Pulmonary artery endothelial cell (primary cell): Measurements from ENCODE around the gene SLC26A6. TPM values are rescaled to one million over a fixed set of nuclear protein-coding genes. Genes with fewer than 3 reads are reported as not detected.

ENCODE experiments used
- DNase-seq: peaks from one replicate; pipeline ENCODE4 v3.0.0-alpha.2; 2011; ENCODE audit warnings: low read depth, low spot score
- total RNA-seq: library from RNA; depleted of rRNA; stranded (reverse); fragments of >200 nt; gene quantifications from 2 replicates; pipeline ENCODE4 v1.2.3, GENCODE V29; 2014

Gene SLC26A6
- total RNA-seq = 10.6 and 17.3 TPM in 2 replicates

DNA sequence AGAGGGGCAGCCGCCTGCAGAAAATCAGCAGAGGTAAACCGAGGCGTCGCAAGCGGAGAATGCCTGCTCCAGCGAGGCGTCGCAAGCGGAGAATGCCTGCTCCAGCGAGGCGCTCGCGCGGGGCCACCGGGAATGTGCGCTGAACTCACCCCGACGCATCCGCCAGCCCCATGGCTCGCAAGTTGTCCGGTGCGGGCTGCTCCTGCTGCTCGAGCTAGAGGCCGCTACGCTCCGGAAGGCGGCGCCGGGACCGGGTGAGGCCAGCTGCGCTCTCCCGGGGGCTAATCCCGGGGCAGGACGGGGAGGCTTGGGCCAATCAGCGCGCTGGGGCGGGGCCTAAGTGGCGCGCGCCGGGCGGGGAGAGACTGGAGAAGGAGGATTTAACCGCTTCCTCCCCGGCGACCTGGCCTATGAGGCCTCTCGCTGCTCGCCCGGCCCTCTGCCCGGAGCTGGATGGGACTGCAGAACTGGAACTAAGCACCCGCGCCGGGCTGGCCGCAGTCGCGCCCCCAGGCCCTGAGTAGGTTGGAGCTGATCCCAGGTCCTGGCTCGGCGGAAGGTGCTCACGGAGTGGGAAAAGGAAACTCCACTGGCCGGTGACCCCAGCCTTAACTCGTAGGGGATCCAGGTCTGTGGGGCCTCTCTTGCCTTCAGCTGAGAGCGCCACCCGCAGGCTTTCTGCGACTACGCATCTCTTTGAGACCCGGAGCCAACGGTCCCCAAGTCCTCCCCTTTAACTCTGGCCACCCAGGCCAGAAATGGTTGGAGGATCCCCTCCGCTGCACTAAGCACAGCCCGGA, at the start of gene SLC26A6:
Gene SLC26A6, minus strand, starts transcription at position 240 of the 800 bp plus-strand sequence. Its CDS starts 68 bp downstream, at position 172.
- peak; percentile 84 for DNase-seq

GRCh38 chr3:48684480-48685143, 49.4 kb upstream of the SLC26A6 start:
- no peak for DNase-seq

GRCh38 chr3:48684054-48684349, 48.7 kb upstream of the SLC26A6 start:
- no peak for DNase-seq

GRCh38 chr3:48682786-48683185, 47.5 kb upstream of the SLC26A6 start:
- DNase-seq = no peak

GRCh38 chr3:48681974-48682610, 46.8 kb upstream of the SLC26A6 start:
- DNase-seq = no peak

- no peak for DNase-seq
These were observed 46.2 kb upstream of the SLC26A6 start for GRCh38 chr3:48681541-48681880.

GRCh38 chr3:48680811-48681540, 45.7 kb upstream of the SLC26A6 start:
- DNase-seq = no peak

DNA sequence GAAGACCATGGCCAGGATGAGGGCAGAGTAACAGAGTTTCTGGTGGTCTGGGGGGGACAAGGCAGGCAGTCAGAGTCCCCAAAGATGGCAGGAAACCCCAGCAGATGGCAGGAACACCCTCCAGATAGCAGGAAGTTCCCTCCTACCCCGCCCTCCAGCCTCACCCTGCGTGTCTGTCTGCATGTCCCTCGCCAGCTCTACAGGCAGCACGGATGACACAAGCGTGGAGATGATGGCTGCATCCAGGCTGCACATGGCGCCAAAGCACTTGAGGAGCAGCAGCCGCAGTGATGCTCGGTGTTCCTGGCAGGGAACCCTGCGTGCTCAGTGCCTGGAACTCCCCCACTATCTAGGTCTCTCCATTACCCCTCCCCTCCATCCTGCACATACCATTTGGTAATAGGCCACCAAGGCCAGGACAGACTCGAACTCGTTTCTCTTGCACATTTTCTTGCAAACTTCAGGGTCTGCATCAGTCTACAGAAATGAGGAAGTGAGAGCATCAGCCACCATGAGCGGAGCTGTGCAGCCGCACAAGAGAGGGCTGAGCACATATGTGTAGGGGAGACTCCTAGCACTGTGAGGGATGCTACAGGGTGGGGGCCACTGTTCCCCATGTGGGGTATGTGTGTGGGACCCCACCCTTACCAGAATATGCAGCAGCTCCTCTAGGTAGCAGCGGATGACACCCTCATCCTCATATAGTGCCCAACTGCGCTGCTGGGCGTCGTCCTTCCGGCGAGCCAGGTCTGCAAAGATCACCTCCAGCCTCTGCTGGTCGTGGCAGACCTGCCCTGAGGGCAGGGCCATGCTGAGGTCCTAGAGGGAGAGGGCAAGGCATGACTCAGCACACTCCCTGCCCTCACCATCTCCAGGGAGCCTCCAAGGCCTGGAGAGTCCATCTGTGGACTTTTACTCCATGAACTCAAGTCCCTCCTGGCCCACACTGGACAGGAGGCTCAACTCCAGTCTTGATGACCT, 44.4 kb upstream of the SLC26A6 start:
- no peak for DNase-seq

- no peak for DNase-seq
These were observed 43.5 kb upstream of the SLC26A6 start for GRCh38 chr3:48678566-48679380.

- no peak for DNase-seq
These were observed 42.8 kb upstream of the SLC26A6 start for GRCh38 chr3:48678056-48678455.

- no peak for DNase-seq
These were observed 39.2 kb upstream of the SLC26A6 start for GRCh38 chr3:48674505-48674904.

- DNase-seq = no peak
These were observed 37.3 kb upstream of the SLC26A6 start for GRCh38 chr3:48672522-48672921.

GRCh38 chr3:48664929-48665328, 29.7 kb upstream of the SLC26A6 start:
- no peak for DNase-seq

- no peak for DNase-seq
These were observed 29.0 kb upstream of the SLC26A6 start for GRCh38 chr3:48664313-48664644.

DNA sequence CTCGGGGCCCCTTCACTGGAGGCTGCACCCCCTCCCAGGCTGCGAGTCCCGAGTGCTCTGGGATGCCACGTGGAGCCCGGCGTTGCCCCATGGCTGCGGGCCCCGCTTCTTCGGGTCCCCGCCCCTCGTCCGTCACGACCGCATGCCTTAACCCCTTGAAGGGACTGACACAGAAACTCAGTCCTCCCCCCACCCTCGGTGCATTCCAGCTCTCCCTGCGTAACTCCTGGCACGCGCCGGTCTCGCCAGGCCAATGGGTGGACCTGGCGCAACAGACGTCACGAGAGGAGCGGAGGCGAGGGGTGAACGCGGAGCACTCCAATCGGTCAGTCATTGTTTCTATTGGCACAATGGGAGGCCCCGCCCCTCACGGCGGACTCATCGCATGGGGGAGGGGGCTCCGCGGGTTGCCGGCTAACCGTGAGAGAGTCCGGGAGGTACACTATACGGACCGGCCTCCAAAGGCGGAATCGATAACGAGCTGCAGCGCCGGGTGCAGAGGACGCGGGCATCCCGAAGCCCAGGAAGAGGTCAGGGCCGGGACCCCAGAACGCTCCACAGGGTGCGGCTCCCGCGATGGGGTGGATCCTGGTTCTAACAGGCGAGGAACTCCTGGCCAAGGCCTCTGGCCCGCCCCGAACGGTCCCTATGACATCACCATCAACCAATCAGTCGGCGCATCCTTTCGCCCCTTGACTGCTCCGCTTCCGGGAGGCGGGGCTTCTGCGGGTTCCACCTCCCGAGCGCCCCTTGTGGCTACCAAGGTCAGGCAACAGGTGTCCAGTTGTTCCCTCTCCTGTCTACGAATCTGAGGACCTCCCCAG, 28.4 kb upstream of the SLC26A6 start:
- peak; percentile 84 for DNase-seq

DNA sequence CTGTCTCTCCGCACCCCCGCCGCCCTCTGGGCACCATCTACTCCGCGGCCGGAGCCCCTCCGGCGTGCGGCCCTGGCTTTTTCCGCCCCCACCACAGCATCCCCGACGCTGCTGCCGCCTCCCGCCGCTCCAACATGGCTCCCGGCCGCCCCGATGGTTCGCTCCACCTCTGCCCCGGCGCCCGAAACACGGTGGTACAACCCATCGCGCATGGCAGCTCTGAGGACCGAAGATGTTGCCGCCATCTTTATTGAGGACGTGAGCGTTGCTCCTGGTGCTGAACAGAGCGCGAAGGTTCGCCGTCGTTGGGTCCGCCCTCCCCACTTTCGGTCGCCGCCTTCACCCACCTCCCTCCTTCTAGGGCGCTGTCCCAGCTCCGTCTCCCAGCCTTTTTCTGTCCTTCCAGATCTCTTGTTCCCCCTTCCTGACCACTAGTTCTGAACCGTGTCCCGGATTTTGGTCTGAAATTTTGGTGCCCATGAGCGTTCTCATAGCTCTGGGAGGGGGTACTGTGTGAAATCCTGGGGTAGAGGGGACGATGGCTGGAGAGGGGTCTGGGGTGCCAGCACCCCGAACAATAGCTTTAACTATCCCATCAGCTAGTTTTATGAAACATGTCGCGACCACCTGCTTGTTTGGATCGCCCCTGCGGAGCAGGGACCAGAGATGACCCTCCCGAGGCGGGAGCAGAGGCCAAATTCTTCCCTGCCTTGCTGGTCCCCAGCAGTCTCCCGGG, 27.7 kb upstream of the SLC26A6 start, which contains the start of gene CELSR3:
Gene CELSR3, minus strand, starts transcription at position 134 of the 736 bp plus-strand sequence. CDS start 252 bp downstream, outside the sequence.
- DNase-seq = peak; percentile 47

DNA sequence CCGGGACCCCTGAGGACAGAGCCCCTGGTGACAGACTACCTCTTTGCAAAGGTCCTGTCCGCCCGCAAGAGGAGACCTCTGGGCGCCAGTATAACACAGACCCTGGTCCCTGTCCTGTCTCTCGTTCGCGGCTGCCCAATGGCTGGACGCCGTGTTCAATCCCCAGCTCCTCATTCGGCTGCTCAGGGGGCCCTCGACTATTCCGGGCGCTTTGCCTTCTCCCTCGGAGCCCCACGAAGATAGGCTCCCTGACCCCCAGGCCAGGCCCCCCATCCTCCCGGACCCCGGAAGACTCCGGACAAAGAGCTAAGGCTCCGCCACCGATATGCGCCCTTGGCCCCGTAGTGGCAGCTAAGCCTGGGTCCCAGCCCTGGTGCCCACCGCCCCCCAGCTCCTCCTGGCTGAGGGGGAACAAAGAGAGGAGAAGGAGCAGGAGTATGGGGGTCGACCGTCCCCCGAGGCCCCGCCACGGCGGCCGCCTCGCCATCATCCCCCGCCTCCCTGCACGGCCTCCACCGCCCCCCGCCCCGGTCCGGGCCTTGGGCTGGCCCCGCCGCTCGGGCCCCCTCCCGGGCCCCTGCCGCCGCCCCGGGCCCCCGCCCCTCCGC, 27.0 kb upstream of the SLC26A6 start:
- DNase-seq = no peak
